GM18867 (cell line): ENCODE results near the gene BCL11B.

Experiments used
- ATAC-seq: cut with Tn5 transposase; IDR thresholded peaks from one replicate; pipeline ENCODE4 v1.9.1; 2021; ENCODE audit warnings: mild to moderate bottlenecking, moderate library complexity; ENCODE audit not compliant: unreplicated experiment

Gene BCL11B

GRCh38 chr14:99268810-99269707 lies 2.9 kb downstream of the BCL11B start:
- no peak for ATAC-seq

GRCh38 chr14:99267837-99268781 lies 3.9 kb downstream of the BCL11B start:
- no peak for ATAC-seq

GRCh38 chr14:99267381-99267780 lies 4.6 kb downstream of the BCL11B start:
- ATAC-seq: no peak

DNA sequence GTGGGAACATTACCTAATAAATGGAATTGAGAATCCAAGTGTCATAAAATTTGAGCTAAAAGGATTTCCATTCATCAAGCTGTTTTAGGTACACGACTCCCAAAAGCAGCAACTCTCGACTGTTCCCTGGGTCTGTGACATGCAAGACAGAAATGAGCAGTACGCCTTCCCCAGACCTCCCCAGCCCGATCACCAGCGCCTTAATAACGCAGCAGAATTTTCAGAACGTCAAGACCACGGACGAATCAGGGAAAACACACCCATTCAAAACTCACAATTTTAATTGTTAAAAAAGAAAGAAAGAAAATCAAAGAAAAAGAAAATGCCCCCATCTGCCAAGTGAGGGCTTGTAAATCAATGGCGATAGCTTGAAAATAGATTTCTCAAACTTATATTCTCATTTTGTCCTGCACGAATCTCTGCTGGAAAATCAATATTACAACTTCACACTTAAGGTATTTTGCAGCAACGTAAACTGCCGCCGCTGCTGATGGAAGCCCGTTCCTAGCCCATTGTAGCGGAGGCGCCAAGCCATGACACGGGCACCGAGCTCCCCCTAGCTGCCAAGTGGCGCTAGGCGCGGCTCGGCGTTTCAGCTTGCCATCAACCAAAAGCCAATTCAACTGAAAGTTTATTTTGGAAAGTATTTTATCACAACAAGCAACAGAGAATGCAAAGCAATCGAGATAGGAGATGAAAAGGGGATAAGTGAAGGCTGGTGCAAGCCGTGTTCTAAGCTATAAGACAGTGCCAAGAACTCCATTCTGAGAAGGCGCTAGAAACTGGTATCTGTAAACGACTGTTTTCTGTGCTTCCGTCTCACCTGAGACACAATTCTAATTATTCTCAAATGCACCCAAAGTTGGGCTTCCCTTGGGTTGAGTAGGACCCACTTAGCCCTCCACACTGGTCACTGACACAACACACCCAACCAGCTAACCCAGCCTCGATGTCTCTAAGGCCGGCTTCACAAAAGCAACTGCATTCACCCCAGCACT lies 5.5 kb downstream of the BCL11B start:
- peak; percentile 76 for ATAC-seq

- no peak for ATAC-seq
These were observed 6.4 kb downstream of the BCL11B start for GRCh38 chr14:99265571-99265970.

DNA sequence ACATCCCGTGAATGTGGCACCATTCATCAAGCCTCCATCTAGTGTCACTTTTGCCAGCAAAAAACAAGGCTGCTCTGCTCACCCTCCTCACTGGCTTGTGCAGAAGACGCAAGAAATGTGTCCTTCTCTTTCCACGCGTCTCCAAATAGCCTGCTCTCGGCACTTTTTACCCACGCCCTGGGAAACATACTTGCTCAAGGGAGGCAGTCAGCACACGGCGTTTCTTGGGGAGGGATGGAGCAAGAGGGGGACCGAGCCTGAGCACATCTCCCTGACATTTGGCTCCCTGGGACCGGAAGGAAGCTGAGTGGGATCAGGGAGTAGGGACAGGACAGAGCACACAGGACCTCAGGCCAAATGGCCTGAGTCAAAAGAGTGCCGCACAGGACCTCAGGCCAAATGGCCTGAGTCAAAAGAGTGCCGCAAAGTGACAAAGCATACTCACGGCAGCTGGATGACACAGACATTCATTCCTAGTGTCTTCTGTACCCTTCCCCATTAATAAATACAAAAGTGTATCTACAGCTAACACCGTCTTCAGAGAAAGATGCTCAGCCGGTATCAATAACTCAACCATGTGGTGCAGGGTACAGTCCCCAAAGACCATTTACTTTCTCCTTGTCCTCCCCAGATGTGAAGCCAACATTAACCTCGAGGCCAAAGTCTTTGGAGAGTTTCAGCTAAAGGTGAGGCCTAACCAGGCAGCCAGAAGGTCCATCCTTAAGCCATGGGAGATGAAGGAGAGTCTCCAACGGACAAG lies 7.1 kb downstream of the BCL11B start:
- ATAC-seq: no peak

GRCh38 chr14:99263564-99264330 lies 8.2 kb downstream of the BCL11B start:
- ATAC-seq: no peak

DNA sequence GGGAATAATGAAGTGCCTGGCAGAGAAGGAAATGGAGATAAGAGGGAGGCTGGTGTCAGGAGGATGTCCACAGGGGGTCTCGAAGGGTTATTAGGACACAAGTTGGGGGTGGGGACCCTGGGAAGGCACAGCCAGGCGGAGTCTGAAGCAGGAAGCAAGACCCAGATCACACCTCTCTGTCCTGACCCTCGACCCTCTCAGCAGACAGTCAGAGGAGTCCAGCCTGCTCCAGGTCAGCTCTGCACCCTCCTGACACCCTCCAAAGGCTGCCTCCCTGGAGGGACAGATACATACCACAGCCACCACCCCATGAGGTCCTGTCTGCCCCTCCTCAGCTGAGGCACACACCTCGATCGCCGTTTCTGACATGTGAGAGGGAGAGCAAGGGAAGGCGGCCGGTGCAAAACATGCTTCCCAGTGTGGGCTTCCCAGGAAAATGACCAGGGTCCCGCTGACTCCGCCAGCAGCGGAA lies 9.0 kb downstream of the BCL11B start:
- no peak for ATAC-seq

DNA sequence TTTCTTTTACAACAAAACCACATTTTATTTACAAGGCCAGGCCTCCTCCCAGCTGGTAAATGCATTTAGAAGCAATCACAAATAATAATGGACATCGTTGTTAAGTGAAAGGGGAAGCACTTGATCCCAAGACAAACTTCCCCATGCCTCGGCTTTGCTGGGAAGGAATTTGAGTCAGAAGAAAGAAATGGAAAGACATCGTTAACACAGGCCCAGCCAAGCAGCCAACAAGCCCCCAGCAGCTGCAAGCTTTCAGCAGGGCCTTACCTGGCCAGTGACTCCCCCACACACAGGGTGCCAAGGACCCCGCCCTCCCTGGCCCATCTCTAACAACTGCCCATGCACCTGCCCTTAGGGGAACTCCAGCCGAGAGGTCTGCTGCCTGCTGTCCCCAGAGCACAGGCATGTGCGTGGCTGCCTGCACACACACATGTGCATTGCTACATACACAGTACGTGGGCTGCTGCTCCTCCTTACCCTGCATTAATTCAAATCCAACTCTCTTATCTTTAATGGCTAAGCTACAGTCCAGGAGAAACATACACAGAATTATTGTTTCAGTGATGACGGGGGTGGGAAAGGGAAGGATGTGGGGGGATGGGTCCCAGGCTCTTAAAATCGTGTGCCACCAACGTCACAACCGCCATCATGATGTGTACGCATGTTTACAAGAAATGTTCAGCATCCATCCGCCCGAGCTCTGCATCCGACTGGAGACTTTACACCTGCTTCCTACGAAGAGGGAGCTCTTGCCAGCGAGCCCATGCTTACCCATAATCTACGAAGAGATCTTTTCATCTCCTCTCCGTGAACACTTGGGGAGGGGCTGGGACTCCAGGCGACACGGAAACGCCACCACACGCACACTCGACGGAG lies 9.8 kb downstream of the BCL11B start:
- ATAC-seq: no peak

- no peak for ATAC-seq
These were observed 11.1 kb downstream of the BCL11B start for GRCh38 chr14:99260587-99261551.

- ATAC-seq: no peak
These were observed 11.9 kb downstream of the BCL11B start for GRCh38 chr14:99260116-99260515.

DNA sequence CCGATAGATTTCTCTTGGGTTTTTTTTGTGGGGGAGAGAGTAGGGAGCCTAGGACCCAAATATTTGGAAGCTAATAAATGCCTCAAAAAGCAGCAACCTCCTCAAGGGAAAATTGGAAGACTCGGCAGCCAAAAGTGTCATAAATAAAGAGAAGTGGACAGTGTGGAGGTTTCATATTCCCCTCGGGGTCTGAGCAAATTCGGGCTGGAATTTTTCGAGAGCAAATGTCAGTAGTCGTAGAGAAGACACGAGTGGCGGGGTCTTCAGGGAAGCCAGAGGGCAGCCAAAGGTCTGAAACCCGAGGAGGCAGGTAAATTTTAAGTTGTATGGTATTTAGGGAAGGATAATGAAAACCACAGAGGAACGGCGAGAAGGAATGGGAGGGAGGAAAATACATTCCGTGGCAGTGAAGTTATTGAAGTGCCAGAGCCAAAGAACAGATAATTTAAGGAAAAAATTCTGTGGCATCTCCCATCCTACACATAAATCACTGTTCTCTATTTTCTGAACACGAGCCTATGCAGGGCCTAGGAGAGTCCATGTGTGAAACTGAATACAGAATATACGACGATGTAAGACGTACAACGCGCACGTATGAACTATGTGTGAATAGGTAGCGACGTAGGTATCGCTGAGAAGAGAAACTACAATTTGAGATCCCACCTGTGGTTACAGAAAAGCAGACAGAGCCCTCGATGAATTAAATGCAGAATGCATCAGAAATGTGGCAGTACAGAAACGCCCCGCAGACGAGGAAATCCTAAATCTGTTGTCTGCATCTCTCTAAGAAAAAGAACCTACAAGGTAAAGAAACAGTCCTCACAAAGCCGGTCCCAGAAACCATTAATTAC lies 12.9 kb downstream of the BCL11B start:
- ATAC-seq: no peak

GRCh38 chr14:99258341-99258861 lies 13.6 kb downstream of the BCL11B start:
- ATAC-seq: no peak

DNA sequence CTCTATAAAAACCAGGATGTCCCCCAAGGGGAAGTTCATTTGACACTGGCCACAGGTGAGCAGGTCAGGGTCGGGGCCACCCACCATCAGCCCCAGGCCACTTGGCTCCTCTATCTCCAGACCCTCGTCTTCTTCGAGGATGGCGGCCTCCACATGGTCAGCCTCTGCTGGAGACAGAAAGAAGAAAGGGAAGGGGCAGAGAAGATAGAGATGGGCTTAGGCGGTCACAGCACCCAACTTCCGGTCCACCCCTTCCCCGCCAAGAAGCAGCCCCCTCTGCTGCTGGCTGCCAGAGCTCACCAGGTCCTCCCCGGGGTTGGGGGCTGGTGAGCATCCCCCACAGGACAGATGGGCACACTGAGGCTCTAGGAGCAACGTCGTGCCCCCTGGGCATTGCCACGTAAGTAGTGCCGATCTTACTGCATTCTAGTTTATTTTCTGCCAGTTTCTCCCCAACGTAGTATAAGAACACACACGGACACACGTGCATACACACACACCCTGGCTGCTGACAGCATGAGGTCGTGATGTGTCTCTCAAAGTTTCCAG lies 14.2 kb downstream of the BCL11B start:
- no peak for ATAC-seq

- no peak for ATAC-seq
These were observed 14.8 kb downstream of the BCL11B start for GRCh38 chr14:99257122-99257672.
